Sciatic nerve (tissue), 2 donors: ENCODE data around the gene SVBP. TPM values are rescaled to one million over a fixed set of nuclear protein-coding genes. Genes with fewer than 3 reads are reported as not detected.
"Not testable (repeated sequence)": the region's sequence is repeated elsewhere in the genome, so short reads cannot be mapped to it uniquely, and the experiment has no call there.

Experiments used
- ATAC-seq: fragments of 200-7000 bp; cut with Tn5 transposase; one replicate; pipeline ENCODE4 v1.9.1; 2020; ENCODE audit warnings: mild to moderate bottlenecking, moderate library complexity
- DNase-seq: peaks from one replicate; pipeline ENCODE4 v3.0.0-alpha.2; 2020; ENCODE audit warnings: low spot score
- intact Hi-C: fragments of 100-400 bp; cut with DNase I; formaldehyde crosslinking; loops from one replicate; pipeline ENCODE4 v1.14.2; 2022
- total RNA-seq: library from RNA; stranded (reverse); fragmentation: NEBNext Ultra II Directional; extraction: Animal tissue kit (Norgen Biotek cat#: 25700); gene quantifications from one replicate; pipeline ENCODE4 v1.2.1, GENCODE V29; 2021
- donor health status: DM: no; HTN: no; CAD: no.
- donor health status: DM: no; HTN: no; CAD: no.

The SVBP gene
- 36.6 TPM for total RNA-seq

DNA sequence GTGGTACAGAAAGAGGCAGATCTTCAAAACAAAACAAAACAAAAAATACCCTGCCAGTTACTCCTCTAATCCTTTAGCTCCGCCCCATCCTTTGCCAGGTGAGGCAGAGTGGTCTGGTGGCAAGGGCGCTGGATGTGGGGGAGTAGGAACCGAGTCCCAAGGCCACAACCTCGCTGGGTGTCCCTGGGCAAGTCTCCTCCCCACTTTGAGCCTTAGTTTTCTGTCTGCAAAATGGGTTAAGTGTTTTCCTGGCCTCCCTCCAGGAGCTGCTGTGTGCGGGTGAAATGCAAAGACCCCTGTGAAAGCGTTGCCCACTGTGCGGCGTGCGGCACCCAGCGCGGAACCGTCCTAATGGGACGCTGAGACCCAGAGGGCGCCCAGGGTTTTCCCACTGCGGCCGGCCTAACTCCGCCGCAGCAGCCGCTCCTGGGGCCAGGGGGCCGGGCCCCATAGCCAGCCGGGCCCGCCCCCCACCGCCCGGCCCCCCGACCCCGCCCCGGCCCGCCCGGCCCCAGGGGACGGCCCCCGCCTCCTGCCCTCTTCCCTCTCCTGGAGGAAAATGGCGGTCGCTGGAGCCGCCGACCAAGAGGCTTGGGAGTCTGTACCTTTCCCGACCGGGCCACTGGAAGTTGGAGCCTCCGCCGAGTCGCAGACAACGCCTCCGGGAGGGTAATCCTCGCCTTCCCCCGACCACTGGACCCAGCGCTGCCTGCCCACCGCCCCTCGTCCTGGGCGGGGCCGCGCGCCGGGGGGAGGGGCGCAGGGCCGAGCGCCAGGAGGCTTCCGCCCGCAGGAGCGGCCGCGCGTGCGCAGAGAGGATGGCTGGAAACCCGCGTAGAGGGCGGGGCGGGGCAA, at the start of gene SVBP, which contains the start of gene ERMAP:
Gene SVBP, minus strand, starts transcription at position 813 of the 855 bp plus-strand sequence. CDS start 853 bp downstream, outside the sequence.
Gene ERMAP, plus strand, starts transcription at position 538 of the 855 bp plus-strand sequence. CDS start 13,327 bp downstream, outside the sequence.
- peak; percentile 97 for DNase-seq
- intact Hi-C loops = no loop called here
- ATAC-seq = peak; percentile 98

DNA sequence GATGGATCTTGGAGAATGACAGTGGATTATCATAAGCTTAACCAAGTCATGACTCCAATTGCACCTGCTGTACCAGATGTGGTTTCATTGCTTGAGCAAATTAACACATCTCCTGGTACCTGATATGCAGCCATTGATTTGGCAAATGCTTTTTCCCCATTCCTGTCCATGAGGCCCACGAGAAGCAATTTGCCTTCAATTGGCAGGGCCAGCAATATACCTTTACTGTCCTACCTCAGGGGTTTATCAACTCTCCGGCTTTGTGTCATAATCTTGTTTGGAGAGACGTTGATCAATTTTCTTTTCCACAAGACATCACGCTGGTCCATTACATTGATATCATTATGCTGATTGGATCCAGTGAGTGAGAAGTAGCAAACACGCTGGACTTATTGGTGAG, 49.4 kb upstream of the SVBP start:
- ATAC-seq = no peak
- intact Hi-C loops = no loop called here
- DNase-seq = no peak

DNA sequence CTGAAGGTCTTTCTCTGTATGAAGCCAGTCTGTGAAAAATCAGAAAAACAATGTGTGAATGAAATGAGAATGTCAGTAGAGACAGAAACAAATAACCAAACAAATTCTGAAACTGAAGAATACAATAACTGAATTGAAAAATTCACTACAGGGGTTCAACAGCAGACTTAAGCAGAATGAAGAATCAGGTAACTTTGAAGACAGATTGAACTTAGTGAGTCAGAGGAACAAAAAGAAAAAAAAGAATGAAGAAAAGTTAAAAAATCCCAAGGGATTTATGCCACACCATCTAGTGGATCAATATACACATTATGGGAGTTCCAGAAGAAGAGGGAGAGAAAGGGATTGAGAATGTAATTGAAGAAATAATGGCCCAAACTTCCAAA, 43.8 kb upstream of the SVBP start:
- ATAC-seq = no peak
- DNase-seq = no peak
- intact Hi-C loops = no loop called here

DNA sequence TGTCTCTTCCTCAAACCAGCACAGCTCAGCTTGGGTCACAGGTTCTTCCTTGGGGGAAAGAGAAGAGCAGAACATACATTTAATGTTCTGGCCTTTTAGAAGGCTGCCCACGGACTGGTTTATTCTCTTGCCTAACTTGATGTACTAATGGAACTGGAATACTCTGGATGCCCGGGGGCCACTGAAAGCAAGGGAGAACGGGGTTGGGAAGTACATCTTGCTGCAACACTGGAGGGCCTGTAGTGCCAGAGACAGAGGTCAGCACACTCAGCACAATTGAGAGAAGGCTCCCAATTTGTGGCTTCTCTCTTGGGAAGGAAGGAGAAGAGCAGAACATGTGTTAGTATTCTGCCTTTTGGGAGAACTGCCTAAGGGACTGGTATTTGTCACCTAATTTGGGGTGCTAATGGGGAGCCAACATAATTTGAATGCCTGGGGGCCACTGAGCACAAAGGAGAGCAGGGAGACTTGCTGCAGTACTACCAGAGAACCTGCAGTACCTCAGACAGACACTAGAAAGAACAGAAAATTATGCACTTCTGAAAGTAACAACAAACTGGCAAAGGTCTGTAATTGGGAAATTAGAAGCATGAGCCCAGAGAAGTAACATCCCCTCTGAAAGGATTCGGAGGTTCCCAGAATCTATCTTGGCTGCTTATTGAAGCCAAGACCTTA, 43.3 kb upstream of the SVBP start:
- ATAC-seq = no peak
- intact Hi-C loops = no loop called here
- no peak for DNase-seq

GRCh38 chr1:42859366-42859765, 42.2 kb upstream of the SVBP start:
- intact Hi-C loops, DNase-seq, ATAC-seq: not testable (repeated sequence)

DNA sequence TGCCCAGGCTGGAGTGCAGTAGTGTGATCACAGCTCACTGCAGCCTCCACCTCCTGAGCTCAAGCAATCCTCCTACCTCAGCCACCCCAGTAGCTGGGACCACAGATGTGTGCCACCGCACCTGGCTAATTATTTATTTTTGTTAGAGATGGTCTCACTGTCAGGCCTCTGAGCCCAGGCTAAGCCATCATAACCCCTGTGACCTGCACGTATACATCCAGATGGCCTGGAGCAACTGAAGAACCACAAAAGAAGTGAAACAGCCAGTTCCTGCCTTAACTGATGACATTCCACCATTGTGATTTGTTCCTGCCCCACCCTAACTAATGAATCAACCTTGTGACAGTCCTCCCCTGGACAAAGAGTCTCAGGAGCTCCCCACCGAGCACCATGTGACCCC, 39.4 kb upstream of the SVBP start:
- DNase-seq, intact Hi-C loops, ATAC-seq: not testable (repeated sequence)

- no peak for ATAC-seq
- intact Hi-C loops = no loop called here
- DNase-seq = no peak
These were observed 36.1 kb upstream of the SVBP start for GRCh38 chr1:42853116-42853884.

DNA sequence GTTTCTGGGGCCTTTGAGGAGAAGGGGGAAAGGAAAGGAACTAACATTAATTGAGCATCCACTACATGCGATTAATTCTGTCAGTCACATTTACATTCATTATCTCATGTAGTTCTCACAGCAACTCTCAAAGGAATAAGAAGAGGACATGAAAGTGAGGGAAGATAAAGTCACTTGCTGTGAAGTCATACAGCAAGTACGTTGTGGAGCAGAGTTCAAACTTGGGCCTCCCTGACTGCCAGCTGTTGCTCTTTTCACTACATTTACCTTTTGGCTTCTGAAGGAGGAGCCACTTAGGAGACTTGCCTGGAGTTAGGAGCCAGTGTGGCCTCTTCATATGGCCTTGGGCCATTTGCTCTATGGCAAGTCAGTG, 35.4 kb upstream of the SVBP start:
- DNase-seq (no peak), ATAC-seq (no peak)
- intact Hi-C loops = no loop called here

DNA sequence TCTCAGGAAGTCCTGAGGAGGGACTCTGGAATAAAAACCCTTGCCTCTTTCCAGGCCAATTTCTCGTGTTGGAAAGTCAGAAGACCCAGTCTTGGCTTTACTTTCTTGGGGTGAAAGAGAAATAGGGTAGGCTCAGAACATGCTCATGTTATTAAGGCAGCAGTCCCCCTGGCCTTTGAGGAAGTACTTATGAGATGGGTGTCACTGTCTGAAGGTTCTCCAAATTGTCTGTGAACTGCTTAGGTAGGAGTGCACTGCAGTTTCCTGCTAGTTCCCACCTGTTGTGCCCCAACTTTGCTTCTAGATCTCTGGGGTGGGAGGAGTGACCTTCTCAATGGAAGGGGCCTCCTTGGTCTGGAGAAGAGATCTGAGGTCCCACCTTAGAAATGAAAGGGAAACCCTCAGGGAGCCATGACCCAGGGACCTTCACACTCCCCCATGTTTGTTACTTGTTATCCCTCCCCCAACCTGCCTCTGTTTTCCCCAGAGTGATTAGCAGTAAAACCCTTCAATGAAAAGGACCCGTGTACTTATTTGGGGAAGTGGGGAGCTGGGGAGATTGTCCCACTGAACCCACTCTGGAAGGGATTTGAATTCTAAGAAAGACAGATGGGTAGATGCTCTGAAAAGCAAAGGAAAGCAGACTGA, 34.9 kb upstream of the SVBP start:
- intact Hi-C loops = no loop called here

DNA sequence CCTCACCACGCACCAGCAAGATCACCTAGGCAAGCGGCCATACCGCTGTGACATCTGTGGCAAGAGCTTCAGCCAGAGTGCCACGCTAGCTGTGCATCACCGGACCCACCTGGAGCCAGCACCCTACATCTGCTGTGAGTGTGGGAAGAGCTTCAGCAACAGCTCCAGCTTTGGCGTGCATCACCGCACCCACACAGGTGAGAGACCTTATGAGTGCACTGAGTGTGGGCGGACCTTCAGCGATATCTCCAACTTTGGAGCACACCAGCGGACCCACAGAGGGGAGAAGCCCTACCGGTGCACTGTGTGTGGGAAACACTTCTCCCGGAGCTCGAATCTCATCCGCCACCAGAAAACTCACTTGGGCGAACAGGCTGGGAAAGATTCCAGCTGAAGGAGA, 34.2 kb upstream of the SVBP start:
- DNase-seq (no peak), ATAC-seq (no peak)
- intact Hi-C loops = no loop called here

More for the DNA sequence above, 34.9 kb upstream of the SVBP start:
- ATAC-seq (no peak), DNase-seq (no peak)

DNA sequence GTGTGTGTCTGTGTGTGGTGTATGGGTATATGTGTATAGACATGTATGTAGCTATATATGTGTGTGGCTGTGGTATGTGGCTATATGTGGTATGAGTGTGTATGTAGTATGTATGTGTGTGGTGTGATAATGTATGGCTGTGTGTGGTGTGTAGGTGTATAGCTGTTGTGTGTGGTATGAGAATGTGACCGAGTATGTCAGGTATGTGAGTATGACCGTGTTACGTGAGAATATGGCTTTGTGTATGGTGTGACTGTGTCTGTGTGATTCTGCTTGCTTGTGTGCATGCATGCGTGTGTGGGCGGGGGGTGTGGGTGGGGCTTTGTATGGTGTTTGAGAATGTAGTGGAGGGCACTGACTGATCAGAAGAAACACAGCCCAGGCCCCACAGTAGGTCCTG, 32.7 kb upstream of the SVBP start:
- intact Hi-C loops = no loop called here
- no peak for DNase-seq
- no peak for ATAC-seq

- ATAC-seq (no peak), DNase-seq (no peak)
- intact Hi-C loops = no loop called here
These were observed 31.8 kb upstream of the SVBP start for GRCh38 chr1:42848823-42849537.

DNA sequence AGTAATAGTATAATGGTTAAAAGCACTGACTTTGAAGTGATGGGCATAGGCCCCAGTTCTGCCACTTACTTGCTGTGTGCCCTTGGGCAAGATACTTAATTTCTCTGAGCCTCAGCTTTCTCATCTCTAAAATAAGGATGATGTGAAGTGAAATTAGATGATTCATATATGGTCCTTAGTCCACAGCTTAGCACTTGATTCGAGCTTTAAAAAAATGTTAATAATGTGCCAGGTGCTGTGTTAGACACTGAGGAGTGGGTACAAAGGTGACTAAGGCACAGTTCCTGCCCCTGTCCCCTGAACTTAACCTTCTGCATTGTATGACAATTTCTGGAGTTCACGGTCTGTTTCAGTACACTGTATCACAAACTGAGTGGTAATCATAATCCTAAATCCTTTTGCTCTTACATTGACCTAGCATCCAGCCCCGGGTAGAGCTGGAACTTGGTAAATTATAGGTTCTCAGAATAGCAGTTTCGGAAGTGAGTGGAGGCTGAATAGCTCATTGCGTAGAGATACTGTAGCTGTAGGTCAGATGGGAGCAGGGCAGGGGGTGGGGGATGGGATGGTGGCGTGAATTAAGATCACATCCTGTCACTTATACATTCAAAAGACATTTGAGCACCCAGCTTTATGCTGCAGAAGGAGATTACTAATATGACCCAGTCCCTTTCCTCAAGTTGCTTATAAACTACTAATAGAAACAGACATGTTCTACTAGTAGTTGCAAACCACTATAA, 30.7 kb upstream of the SVBP start:
- intact Hi-C loops = no loop called here
- ATAC-seq = no peak
- DNase-seq = no peak

DNA sequence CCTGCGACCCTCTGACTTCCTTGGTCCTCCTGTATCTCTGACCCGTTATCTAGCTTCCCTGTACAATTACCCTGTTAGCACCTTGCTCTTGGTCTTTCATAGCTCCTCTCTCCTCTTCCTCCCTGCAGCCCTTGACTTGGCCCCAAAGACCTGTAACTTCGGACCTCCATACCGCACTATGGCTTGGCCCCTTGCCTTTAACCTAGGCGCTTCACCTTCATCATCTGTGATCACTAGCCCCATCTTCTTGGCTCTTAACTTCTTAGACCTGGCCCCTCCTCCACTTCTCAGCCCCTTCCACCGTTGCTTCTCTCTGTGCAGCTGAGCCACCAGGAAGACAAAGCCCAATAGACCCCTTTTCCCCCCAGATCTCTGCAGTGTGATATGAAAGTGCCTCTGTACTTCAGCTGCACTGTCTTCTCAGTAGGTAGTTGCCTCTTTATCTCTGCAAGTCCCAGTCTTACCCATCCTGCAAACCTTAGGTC, 30.0 kb upstream of the SVBP start:
- DNase-seq (no peak), ATAC-seq (no peak)
- intact Hi-C loops = no loop called here

- intact Hi-C loops = no loop called here
- peak; percentile 99 for ATAC-seq
- peak; percentile 94 for DNase-seq
These were observed 29.3 kb upstream of the SVBP start, which contains the start of gene ZNF691 for GRCh38 chr1:42846257-42847110. TSS of gene ZNF691 (plus strand) at chr1:42846613. CDS start at chr1:42849659, 3,046 bp downstream.

GRCh38 chr1:42845866-42846256, 28.7 kb upstream of the SVBP start:
- intact Hi-C loops = no loop called here
- peak; percentile 16 for ATAC-seq
- no peak for DNase-seq

DNA sequence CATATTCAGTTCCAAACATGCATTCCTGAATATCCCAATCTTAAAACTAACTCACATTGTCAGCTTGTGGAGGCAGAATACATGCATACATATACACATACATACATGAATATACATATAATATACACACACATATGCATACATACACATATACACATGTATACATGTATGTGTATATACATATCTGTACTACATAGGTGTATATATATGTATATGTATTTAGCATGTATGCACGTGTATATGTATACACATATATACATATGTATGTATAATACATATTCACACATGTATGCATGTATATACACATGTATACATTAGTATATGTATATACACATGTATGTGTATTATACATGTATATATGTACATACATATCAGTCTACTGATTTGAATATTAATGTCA, 28.0 kb upstream of the SVBP start:
- ATAC-seq = no peak
- intact Hi-C loops = no loop called here
- no peak for DNase-seq
